Measurements from ENCODE around the gene LCE3E. TPM values are rescaled to one million over a fixed set of nuclear protein-coding genes. Genes with fewer than 3 reads are reported as not detected.
A peak's percentile ranks its signal among the peaks of the same experiment; 100 is the strongest.

LCE3E gene
- total RNA-seq, 8 experiments from 2014 or later = 0.81 TPM; not detected in 7

DNA sequence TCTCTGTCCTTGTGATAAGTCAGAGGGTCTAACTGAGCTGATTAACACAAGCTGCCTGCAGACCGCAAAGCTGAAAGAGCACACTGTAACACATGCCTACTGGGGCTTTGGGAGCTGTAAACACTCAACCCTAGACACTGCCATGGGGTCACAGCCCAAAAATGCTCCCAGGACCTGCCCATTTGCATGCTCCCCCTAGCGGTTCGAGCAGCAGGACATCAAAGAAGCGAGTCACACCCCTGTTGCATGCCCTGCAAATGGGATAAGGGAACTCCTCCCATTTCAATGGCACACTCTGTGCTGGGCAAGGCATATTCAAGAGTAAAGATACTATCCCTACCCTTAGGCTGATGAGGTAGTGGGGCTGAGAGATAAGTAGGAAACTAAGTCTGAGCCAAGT, 22.8 kb downstream of the LCE3E start:
- ATAC-seq (replicated peaks in 6 of 8) = peak in 3 of 8 experiments; percentile 32 to 87 (median 86)
- H3K4me3 ChIP-seq = no peak overlapping the region
- H3K27ac ChIP-seq = no peak overlapping the region
- WGBS, 10 experiments = 0 to 40% (median 27%) methylated on average over 1 to 4 of the region's 4 CpGs; no CpG with 5 or more reads in 6 of the 10 experiments
- in situ Hi-C loops (cut with MboI; ENCODE audit: low pct_unique_long_range_greater_than_20kb in 2 of 9, low sequenced_read_pairs in 9 of 9, unreplicated experiment in 9 of 9) = no loop called here
- no peaks in the 10 kb centered on the region for H3K4me1 ChIP-seq (replicated peaks in 1 of 2)

DNA sequence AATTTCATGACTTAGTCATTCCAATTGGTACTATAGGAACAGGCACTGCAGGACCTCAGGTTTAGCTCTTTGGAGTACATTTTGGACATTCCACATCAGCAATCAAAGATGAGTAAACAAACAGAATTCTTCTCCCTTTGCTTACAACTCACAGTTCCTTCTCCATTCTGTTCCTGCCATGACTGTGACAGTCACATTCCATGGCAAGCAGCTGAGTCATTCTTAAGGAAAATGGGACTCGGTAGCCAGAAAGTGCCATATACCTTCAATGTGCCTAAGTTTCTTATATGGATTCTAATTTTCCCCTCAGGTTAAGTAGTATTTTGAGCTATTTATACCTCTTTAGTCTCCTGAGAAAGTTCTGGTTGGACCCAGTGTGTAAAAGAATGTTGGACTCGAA, 26.7 kb downstream of the LCE3E start:
- 0 to 61% (median 36%) methylated on average over 1 to 2 of the region's 2 CpGs; no CpG with 5 or more reads in 1 of the 10 experiments for WGBS, 10 experiments

DNA sequence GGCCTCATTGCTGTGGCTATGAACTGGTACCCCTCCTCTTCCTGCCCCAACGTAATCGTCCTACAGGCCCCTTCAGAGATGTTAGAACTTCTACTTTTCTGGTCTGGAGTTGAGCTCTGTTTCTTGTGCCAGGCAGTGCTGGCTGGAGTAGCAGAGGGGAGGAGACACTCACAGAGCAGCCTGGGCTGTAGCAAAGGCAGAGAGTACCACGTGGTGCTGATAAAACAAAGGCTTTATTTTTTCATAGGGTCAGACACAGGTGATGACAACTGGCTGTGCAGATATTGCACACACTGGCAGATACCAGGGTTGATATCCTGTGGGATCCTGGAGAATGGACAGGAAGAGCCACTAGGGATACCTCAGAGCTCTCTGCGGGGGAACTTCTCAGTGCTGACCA, 29.1 kb downstream of the LCE3E start:
- in situ Hi-C loops (cut with MboI; ENCODE audit: low pct_unique_long_range_greater_than_20kb in 2 of 9, low sequenced_read_pairs in 9 of 9, unreplicated experiment in 9 of 9) = no loop called here

More for the DNA sequence above, 26.7 kb downstream of the LCE3E start:
- in situ Hi-C loops (cut with MboI; ENCODE audit: low pct_unique_long_range_greater_than_20kb in 2 of 9, low sequenced_read_pairs in 9 of 9, unreplicated experiment in 9 of 9) = no loop called here
- ATAC-seq (replicated peaks in 6 of 8) = no peak
- Histone ChIP-seq H3K4me3 (no peak overlapping the region), H3K4me1 (replicated peaks in 1 of 2) (no peaks in the 10 kb centered on the region), H3K27ac (no peak overlapping the region)

DNA sequence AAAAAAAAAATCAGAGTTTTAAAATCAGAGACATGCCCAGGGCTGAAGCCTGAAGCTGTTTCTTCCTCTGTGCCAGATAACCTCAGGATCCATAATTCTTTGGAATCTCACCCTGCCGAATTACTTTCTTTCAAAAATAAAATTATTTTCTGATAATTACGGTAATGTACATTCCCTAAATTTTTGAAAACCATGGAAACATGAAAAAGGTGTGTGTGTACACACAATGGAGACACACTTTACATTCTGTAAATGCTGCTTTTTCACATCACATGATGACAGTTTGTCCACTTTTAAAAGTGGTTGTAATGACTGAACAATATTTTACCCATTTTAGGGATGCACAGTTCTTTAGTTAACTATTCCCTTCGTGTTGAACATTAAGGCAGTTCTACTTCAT, 30.8 kb downstream of the LCE3E start:
- Histone ChIP-seq H3K4me1 (replicated peaks in 1 of 2) (no peaks in the 10 kb centered on the region), H3K4me3 (no peak overlapping the region), H3K27ac (no peak overlapping the region)
- ATAC-seq (replicated peaks in 6 of 8) = no peak
- in situ Hi-C loops (cut with MboI; ENCODE audit: low pct_unique_long_range_greater_than_20kb in 2 of 9, low sequenced_read_pairs in 9 of 9, unreplicated experiment in 9 of 9) = no loop called here
- 0 to 77% (median 40%) methylated on average over 1 to 3 of the region's 3 CpGs; no CpG with 5 or more reads in 1 of the 10 experiments for WGBS, 10 experiments

More for the DNA sequence above, 29.1 kb downstream of the LCE3E start:
- peak in 1 of 8 experiments; percentile 20 for ATAC-seq (replicated peaks in 6 of 8)
- no peaks in the 10 kb centered on the region for H3K4me1 ChIP-seq (replicated peaks in 1 of 2)
- H3K27ac ChIP-seq = no peak overlapping the region
- H3K4me3 ChIP-seq = no peak overlapping the region
- WGBS, 10 experiments = 0 to 42% (median 13%) methylated on average over 2 to 4 of the region's 4 CpGs; no CpG with 5 or more reads in 2 of the 10 experiments

DNA sequence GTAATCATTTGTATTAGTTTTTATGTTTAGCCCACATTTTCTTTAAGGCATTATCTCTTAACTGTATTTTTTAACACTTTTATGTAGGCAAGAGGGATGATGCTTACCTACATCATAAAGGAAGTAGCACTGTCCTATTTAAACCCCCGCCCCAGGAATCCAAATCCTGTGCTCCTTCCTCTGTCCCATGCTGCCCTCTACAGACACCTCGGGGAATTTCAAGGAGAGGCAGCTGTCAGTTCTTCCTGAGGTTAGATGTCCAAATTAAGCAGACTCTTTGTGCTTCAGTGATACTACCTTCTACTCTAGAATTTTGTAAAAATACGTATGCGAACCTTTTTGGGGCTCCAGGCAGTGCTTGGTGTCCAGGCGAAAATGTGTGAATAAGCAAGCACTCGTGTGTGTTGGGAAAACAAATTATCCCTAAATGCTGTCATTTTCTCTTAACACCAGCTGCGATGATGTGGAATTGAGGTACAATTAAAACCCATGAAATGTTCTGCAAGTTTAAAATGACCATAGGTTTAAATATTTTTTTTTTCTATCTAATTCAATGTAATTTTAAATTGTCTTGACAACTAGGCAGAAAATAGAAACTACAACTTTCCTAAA, 33.1 kb downstream of the LCE3E start:
- no peak overlapping the region for H3K27ac ChIP-seq
- no peak overlapping the region for H3K4me3 ChIP-seq
- ATAC-seq (replicated peaks in 6 of 8) = peak in 3 of 8 experiments; percentile 56 to 64 (median 58)
- 0 to 63% (median 35%) methylated on average over 2 to 7 of the region's 7 CpGs for WGBS, 10 experiments
- no peaks in the 10 kb centered on the region for H3K4me1 ChIP-seq (replicated peaks in 1 of 2)
- in situ Hi-C loops (cut with MboI; ENCODE audit: low pct_unique_long_range_greater_than_20kb in 2 of 9, low sequenced_read_pairs in 9 of 9, unreplicated experiment in 9 of 9) = no loop called here

DNA sequence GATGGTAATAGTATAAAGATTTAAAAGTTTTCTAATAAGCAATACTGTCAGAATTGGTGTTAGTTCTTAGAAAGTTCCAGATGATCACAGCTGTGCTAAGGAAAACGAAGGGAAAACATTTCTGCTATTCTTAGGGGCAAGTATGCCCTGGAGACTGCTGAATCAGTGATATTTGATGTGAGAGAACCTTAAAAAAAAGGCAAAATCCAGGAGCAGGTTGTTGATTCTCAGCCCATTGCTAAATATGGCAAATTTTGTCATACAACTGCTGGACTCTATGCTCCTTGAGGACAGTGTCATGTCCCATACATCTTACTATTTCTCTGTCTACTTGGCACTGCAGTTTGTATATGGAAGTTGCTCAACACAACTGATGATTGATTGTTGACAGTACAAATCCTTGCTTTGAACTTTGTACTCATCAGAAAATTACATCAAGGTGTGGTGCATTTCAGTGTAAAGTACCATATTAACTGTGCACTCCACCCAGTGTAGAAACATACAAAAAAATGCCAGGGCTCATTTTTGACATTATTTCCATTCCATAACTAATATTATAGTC, 41.4 kb downstream of the LCE3E start:
- Histone ChIP-seq H3K4me3 (no peak overlapping the region), H3K27ac (no peak overlapping the region), H3K4me1 (replicated peaks in 1 of 2) (no peaks in the 10 kb centered on the region)
- in situ Hi-C loops (cut with MboI; ENCODE audit: low pct_unique_long_range_greater_than_20kb in 2 of 9, low sequenced_read_pairs in 9 of 9, unreplicated experiment in 9 of 9) = no loop called here
- no peak for ATAC-seq (replicated peaks in 6 of 8)
- WGBS, 10 experiments = 0 to 13% (median 0%) methylated on average over 1 of the region's 1 CpG; no CpG with 5 or more reads in 2 of the 10 experiments

DNA sequence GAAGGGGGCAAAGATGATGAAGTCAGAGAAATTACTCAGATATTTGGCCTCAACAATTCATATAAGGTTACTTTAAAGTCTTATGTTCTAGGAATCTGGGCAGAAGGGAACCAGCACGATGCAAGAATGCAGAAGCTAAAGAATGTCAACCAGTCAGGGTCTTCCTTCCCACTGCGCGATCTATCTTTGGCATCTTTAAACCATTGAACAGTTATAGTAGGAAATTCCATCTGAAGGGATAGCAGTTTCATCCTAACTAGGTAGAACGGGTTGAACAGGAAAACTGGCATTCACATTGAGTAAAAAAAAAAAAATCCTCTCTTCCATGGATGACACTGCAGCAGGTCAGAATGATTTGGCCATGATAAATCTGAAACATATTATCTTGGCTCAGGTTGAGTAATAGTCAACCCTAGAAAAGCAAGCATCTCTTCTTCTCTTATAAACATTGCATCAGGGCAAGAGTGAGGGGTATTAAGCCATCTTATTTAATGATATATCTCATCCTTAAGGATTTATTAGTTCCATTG, 46.0 kb downstream of the LCE3E start:
- Histone ChIP-seq H3K4me1 (replicated peaks in 1 of 2) (no peaks in the 10 kb centered on the region), H3K4me3 (no peak overlapping the region), H3K27ac (no peak overlapping the region)
- in situ Hi-C loops (cut with MboI; ENCODE audit: low pct_unique_long_range_greater_than_20kb in 2 of 9, low sequenced_read_pairs in 9 of 9, unreplicated experiment in 9 of 9) = no loop called here
- no peak for ATAC-seq (replicated peaks in 6 of 8)
- 0 to 59% (median 48%) methylated on average over 1 to 4 of the region's 4 CpGs for WGBS, 10 experiments

DNA sequence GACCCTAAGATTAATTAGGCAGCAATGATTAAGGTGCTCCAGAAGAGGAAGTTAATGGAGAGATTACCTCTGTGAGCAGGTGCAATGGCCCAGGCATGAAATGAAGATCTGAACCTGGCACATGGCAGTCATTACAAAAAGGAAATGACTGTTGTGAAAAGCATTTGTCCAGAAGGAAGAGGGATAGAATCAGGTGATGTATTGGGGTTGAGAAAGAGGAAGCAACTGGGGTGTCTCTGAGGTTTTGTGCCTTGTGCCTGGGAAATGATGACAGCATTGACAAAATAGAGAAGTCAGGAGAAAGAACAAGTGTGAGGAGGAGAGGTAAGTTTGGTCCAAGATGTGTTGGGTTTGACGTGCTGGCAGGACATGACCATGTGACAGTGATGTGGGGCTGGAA, 46.7 kb downstream of the LCE3E start:
- 0 to 100% (median 33%) methylated on average over 1 of the region's 1 CpG; no CpG with 5 or more reads in 3 of the 10 experiments for WGBS, 10 experiments
- no peak overlapping the region for H3K27ac ChIP-seq
- no peak overlapping the region for H3K4me3 ChIP-seq
- ATAC-seq (replicated peaks in 6 of 8) = no peak
- H3K4me1 ChIP-seq (replicated peaks in 1 of 2) = no peaks in the 10 kb centered on the region
- in situ Hi-C loops (cut with MboI; ENCODE audit: low pct_unique_long_range_greater_than_20kb in 2 of 9, low sequenced_read_pairs in 9 of 9, unreplicated experiment in 9 of 9) = no loop called here

DNA sequence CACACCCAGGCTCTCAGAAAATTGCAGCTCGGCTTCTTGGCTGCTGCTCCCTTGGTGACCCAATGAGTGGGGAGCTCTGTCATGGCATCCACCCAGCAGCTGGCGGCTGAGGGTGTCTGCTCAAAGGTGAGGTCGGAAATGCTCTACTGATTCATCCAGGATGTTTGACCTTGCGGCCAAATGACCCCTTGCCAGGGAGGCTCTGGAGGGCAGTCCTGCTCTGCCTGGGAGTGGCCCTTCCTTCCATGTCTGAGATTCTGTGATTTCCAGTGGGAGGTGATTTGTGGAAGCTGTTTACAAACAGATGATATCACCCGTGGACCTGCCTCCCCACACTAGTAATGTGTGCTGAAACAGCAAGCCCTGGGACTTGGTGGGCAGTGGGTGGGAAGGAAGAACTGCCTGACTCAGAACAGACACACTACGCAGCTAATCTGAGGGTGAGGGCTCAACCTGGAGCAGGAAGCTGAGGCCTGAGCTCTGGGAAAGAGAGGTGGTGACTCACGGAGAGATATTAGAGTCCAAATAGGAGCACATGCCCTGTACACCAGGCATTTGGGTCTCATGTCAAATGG, 49.3 kb downstream of the LCE3E start:
- WGBS, 10 experiments = 0 to 87% (median 42%) methylated on average over 2 to 7 of the region's 7 CpGs; no CpG with 5 or more reads in 4 of the 10 experiments
- Histone ChIP-seq H3K4me1 (replicated peaks in 1 of 2) (no peaks in the 10 kb centered on the region), H3K27ac (no peak overlapping the region), H3K4me3 (no peak overlapping the region)
- peak in 2 of 8 experiments; percentile 49 to 76 for ATAC-seq (replicated peaks in 6 of 8)
- in situ Hi-C loops (cut with MboI; ENCODE audit: low pct_unique_long_range_greater_than_20kb in 2 of 9, low sequenced_read_pairs in 9 of 9, unreplicated experiment in 9 of 9) = no loop called here

DNA sequence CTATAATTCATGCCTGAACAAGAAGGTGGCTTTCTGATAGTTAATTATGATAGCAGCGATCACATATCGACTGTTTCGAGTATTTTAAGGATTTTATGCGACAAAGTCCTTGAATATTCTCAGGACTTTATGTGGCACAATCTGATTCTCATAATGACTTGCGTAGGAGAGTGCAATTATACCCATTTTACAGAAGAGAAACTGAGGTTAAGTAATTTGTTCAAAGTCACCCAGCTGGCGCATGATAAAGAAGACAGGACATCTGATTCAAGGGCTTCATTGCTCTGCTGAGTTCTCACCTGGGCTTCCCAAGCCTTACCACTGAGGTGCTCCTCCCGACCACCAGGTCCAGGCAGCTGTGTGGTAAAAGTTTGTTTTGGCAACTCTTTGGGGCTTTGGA, 50.5 kb downstream of the LCE3E start:
- no peak for ATAC-seq (replicated peaks in 6 of 8)
- no peaks in the 10 kb centered on the region for H3K4me1 ChIP-seq (replicated peaks in 1 of 2)
- in situ Hi-C loops (cut with MboI; ENCODE audit: low pct_unique_long_range_greater_than_20kb in 2 of 9, low sequenced_read_pairs in 9 of 9, unreplicated experiment in 9 of 9) = no loop called here
- H3K27ac ChIP-seq = no peak overlapping the region
- H3K4me3 ChIP-seq = no peak overlapping the region
- WGBS, 10 experiments = 4 to 86% (median 56%) methylated on average over 1 to 7 of the region's 7 CpGs

Other genes starting within 250 kb of the LCE3E start
- 100 to 1,000 TPM in 1 of 8 experiments, 1 to 10 TPM in 1, under 1 TPM in 5, not detected in 1; 0.09 to 269 (median 0.21) TPM for gene FLG, start 241.5 kb downstream of the LCE3E start, total RNA-seq
- gene FLG2, start 206.8 kb downstream of the LCE3E start, total RNA-seq = 1 to 10 TPM in 1 of 8 experiments, under 1 TPM in 5, not detected in 2; 0.07 to 1.1 (median 0.20) TPM
- under 1 TPM in 4 of 8 experiments, not detected in 4; 0.17 to 0.62 (median 0.35) TPM for gene CRNN, start 152.5 kb downstream of the LCE3E start, total RNA-seq
- 1 to 10 TPM in 1 of 8 experiments, under 1 TPM in 2, not detected in 5; 0.25 to 1.1 (median 0.66) TPM for gene LCE5A, start 56.0 kb downstream of the LCE3E start, total RNA-seq
- not detected for gene CRCT1, start 52.3 kb downstream of the LCE3E start, total RNA-seq
- gene LCE3D, start 13.7 kb upstream of the LCE3E start, total RNA-seq = not detected
- 1 to 10 TPM in 1 of 8 experiments, not detected in 7; 1.3 TPM for gene LCE3C, start 33.5 kb upstream of the LCE3E start, total RNA-seq
- not detected for gene LCE3B, start 47.0 kb upstream of the LCE3E start, total RNA-seq
- gene LCE3A, start 56.3 kb upstream of the LCE3E start, total RNA-seq = not detected
- gene LCE2D, start 96.6 kb upstream of the LCE3E start, total RNA-seq = not detected
- gene LCE2C, start 108.5 kb upstream of the LCE3E start, total RNA-seq = 1 to 10 TPM in 1 of 8 experiments, not detected in 7; 1.4 TPM
- gene LCE2B, start 119.3 kb upstream of the LCE3E start, total RNA-seq = not detected
- gene LCE2A, start 131.6 kb upstream of the LCE3E start, total RNA-seq = under 1 TPM in 1 of 8 experiments, not detected in 7; 0.62 TPM
- not detected for gene LCE4A, start 141.4 kb upstream of the LCE3E start, total RNA-seq
- gene KPRP, start 191.2 kb upstream of the LCE3E start, total RNA-seq = 1 to 10 TPM in 1 of 8 experiments, under 1 TPM in 5, not detected in 2; 0.20 to 1.8 (median 0.37) TPM
- not detected for gene LCE1F, start 208.4 kb upstream of the LCE3E start, total RNA-seq
- under 1 TPM in 3 of 8 experiments, not detected in 5; 0.23 to 0.95 (median 0.51) TPM for gene LCE1E, start 219.5 kb upstream of the LCE3E start, total RNA-seq
- gene LCE1D, start 229.9 kb upstream of the LCE3E start, total RNA-seq = not detected
- gene LCE1C, start 239.9 kb upstream of the LCE3E start, total RNA-seq = 1 to 10 TPM in 1 of 8 experiments, under 1 TPM in 1, not detected in 6; 0.76 to 1.0 TPM
- under 1 TPM in 3 of 8 experiments, not detected in 5; 0.24 to 0.66 (median 0.25) TPM for gene LCE1B, start 245.2 kb upstream of the LCE3E start, total RNA-seq

Measured in motor neuron (in vitro differentiated cells).